Mammary microvascular endothelial cell (primary cell): ENCODE data around the gene BARHL2. TPM values are rescaled to one million over a fixed set of nuclear protein-coding genes. Genes with fewer than 3 reads are reported as not detected.

ENCODE experiments used
- total RNA-seq: library from RNA; depleted of rRNA; stranded (reverse); fragments of >200 nt; gene quantifications from 2 replicates; pipeline ENCODE4 v1.2.3, GENCODE V29; 2015

BARHL2 gene
- not detected in 2 replicates for total RNA-seq

GRCh38 chr1:90716552-90717355 is at the start of gene BARHL2:
Gene BARHL2, minus strand, starts transcription at chr1:90717302. Its CDS starts 107 bp downstream, at chr1:90717195.

